HepG2 (cell line): Measurements from ENCODE around the gene BBIP1. TPM values are rescaled to one million over a fixed set of nuclear protein-coding genes. Genes with fewer than 3 reads are reported as not detected.

Experiments
- ATAC-seq: fragments of 200-7000 bp; cut with Tn5 transposase; 3 replicates; pipeline ENCODE4 v1.9.1; 2020; ENCODE audit warnings: mild to moderate bottlenecking, moderate library complexity
- BruUV-seq: library from RNA; stranded (reverse); fragments of 400-500 nt; replicated peaks from 2 replicates; lab custom pipeline; 2021; lab: Mats Ljungman, UMichigan
- CTCF ChIA-PET: fragments of 300-600 bp; formaldehyde crosslinking; extraction: SDS; loops from one replicate; lab custom pipeline; 2021; ENCODE audit warnings: low total read pairs, inconsistent platforms, low intra/inter-chr PET ratio; lab: Yijun Ruan, JAX
- POLR2A ChIA-PET: fragments of 350-600 bp; sonication (Branson Sonifier 250); formaldehyde crosslinking; loops from one replicate; lab custom pipeline; 2020; ENCODE audit warnings: antibody characterized with exemption, inconsistent platforms; lab: Yijun Ruan, JAX
- DNase-seq: peaks from one replicate; pipeline ENCODE4 v3.0.0-alpha.2; 2015; ENCODE audit warnings: low spot score
- FAIRE-seq: peaks from 3 replicates; lab custom pipeline; 2011; peaks lifted over from hg19 to GRCh38; lab: Jason Lieb, UNC
- H2AFZ ChIP-seq: one replicate; pipeline ENCODE4 v1.6.1; 2011; ENCODE audit warnings: low read length, inconsistent platforms
- H3K27ac ChIP-seq: fragments of 300-600 bp; 3 replicates; pipeline ENCODE4 v1.8.0; 2011; ENCODE audit warnings: mixed run types, mild to moderate bottlenecking, mixed read lengths, low read length, inconsistent platforms; ENCODE audit not compliant: insufficient read depth; ENCODE audit errors: extremely low read length
- H3K27me3 ChIP-seq, 2 experiments: fragments of 200-600 bp in 1 of 2; 2 replicates in 1 of 2; 3 replicates in 1 of 2; pipeline versions ENCODE4 v1.6.0 to v1.8.0; 2011; ENCODE audit warnings: low read length in 2 of 2, mild to moderate bottlenecking in 2 of 2, moderate library complexity in 2 of 2, inconsistent platforms in 1 of 2; ENCODE audit not compliant: insufficient read depth in 2 of 2, control insufficient read depth in 1 of 2
- H3K36me3 ChIP-seq, 2 experiments: fragments of 200-600 bp in 1 of 2; replicated peaks in 1 of 2; 2 replicates in 1 of 2; 3 replicates in 1 of 2; pipeline versions ENCODE4 v1.5.1 to v1.8.0; 2011; ENCODE audit warnings: low read length in 2 of 2, inconsistent platforms in 1 of 2; ENCODE audit not compliant: insufficient read depth in 2 of 2, control insufficient read depth in 1 of 2
- H3K4me1 ChIP-seq: 2 replicates; pipeline ENCODE4 v1.5.1; 2012; ENCODE audit warnings: low read length, inconsistent platforms; ENCODE audit not compliant: insufficient read depth
- H3K4me2 ChIP-seq: 2 replicates; pipeline ENCODE4 v1.6.0; 2011; ENCODE audit warnings: low read depth, low read length, inconsistent platforms
- H3K4me3 ChIP-seq, 3 experiments: fragments of 200-600 bp in 1 of 3; sonication (generic), shearing (Covaris generic) in 1 of 3; replicated peaks in 1 of 3; 2 replicates each; pipeline ENCODE4 v1.5.1; 2011 to 2016; ENCODE audit warnings: low read length in 3 of 3, inconsistent platforms in 2 of 3, low read depth in 2 of 3, mild to moderate bottlenecking in 2 of 3, control low read depth in 1 of 3, mixed read lengths in 1 of 3; ENCODE audit not compliant: insufficient read depth in 1 of 3
- H3K79me2 ChIP-seq: one replicate; pipeline ENCODE4 v1.6.1; 2011; ENCODE audit warnings: low read length, inconsistent platforms; ENCODE audit not compliant: insufficient read depth
- H3K9ac ChIP-seq: 2 replicates; pipeline ENCODE4 v1.6.0; 2011; ENCODE audit warnings: mild to moderate bottlenecking, low read depth, low read length, inconsistent platforms; ENCODE audit not compliant: insufficient read depth
- H3K9me3 ChIP-seq: 2 replicates; pipeline ENCODE4 v1.5.1; 2012; ENCODE audit warnings: mild to moderate bottlenecking, low read length
- H4K20me1 ChIP-seq: 2 replicates; pipeline ENCODE4 v1.6.0; 2011; ENCODE audit warnings: inconsistent platforms, mild to moderate bottlenecking, low read length, moderate library complexity; ENCODE audit not compliant: insufficient read depth
- ZBTB38 ChIP-seq: sonication (generic); formaldehyde crosslinking; IDR thresholded peaks from 2 replicates; pipeline ENCODE4 v1.5.1; 2020; ENCODE audit warnings: mild to moderate bottlenecking, missing genetic modification reagents
- ZC3H4 ChIP-seq: sonication (generic); formaldehyde crosslinking; IDR thresholded peaks from 2 replicates; pipeline ENCODE4 v1.4.0; 2020; ENCODE audit warnings: missing genetic modification reagents, borderline replicate concordance
- ZNF569 ChIP-seq: sonication (generic); formaldehyde crosslinking; IDR thresholded peaks from 2 replicates; pipeline ENCODE4 v1.5.0; 2020; ENCODE audit warnings: mild to moderate bottlenecking, missing genetic modification reagents, moderate library complexity, borderline replicate concordance
- whole genome bisulfite sequencing: methylation state at CpG from one replicate; pipeline ENCODE4 v1.1.6; 2017; ENCODE audit warnings: low lambda C conversion rate; 5-methylcytosine and 5-hydroxymethylcytosine counted together
- in situ Hi-C: cut with HindIII; loops from 2 replicates; pipeline ENCODE4 v1.10.0; 2017; ENCODE audit warnings: low pct_unique_long_range_greater_than_20kb; ENCODE audit not compliant: extremely low pct_ligation_motif_present
- intact Hi-C: fragments of 100-400 bp; cut with micrococcal nuclease; formaldehyde crosslinking; loops from one replicate; pipeline ENCODE4 v1.10.0; 2022; ENCODE audit not compliant: unreplicated experiment
- polyA plus RNA-seq, 8 experiments: library from polyadenylated mRNA; depleted of rRNA in 3 of 8; stranded (reverse) in 7 of 8; unstranded in 1 of 8; fragments of >200 nt; fragmentation: Illumina TruSeq in 4 of 8; extraction: Trizol in 4 of 8; gene quantifications; 2 replicates each; pipeline versions ENCODE4 v1.2.1 to v1.2.3, GENCODE V29; 2011 to 2016; ENCODE audit warnings: low read depth in 4 of 8, missing spikeins in 1 of 8, mixed read lengths in 1 of 8; ENCODE audit not compliant: insufficient read depth in 1 of 8
- total RNA-seq, 5 experiments: library from RNA; depleted of rRNA; stranded (reverse); fragments of >200 nt; fragmentation: Illumina TruSeq; extraction: Trizol; gene quantifications; 2 replicates each; pipeline ENCODE4 v1.2.3, GENCODE V29; 2016; ENCODE audit warnings: low read depth in 1 of 5
- TF ChIP-seq, protein P1 (sequence below): sonication (generic); formaldehyde crosslinking; IDR thresholded peaks from 2 replicates; pipeline ENCODE4 v1.4.0; 2020; ENCODE audit warnings: missing genetic modification reagents, borderline replicate concordance

The BBIP1 gene
- total and polyA plus RNA-seq, 2 of the 13 experiments (the other 11 are each of a cell fraction or from before 2014, with no cell fraction given): 18.3 to 24.1 TPM

- peak overlapping the region; percentile 92 for H3K27ac ChIP-seq
- in situ Hi-C loops: no loop called here
- FAIRE-seq: no peak
- H3K4me2 ChIP-seq: peak overlapping the region; percentile 87
- H4K20me1 ChIP-seq: peaks cover 6% of the 10 kb centered on the region; the same call in 1 of the 2 replicates
- H3K9me3 ChIP-seq: no peaks in the 10 kb centered on the region
- peaks cover 0 to under 1% of the 10 kb centered on the region in 2 experiments; a peak in 1 of 5 replicates for H3K36me3 ChIP-seq
- WGBS: 93% methylated on average over 13 of the region's 13 CpGs
- H3K4me3 ChIP-seq: peak overlapping the region in 2 of 3 experiments; percentile 13 to 60; a peak in 1 of 6 replicates
- H3K4me1 ChIP-seq: peaks cover 45% of the 10 kb centered on the region
- peak overlapping the region; percentile 64 for H3K9ac ChIP-seq
- intact Hi-C loops: loop anchor here (5.0 kb wide), 3 partner anchors 39 to 124 kb away; no protein-coding TSS in a partner anchor
- BruUV-seq: no TSS peak
- 0 out of 2 replicates have a peak, but pooled peaks have one; percentile 45 for TF ChIP-seq ZC3H4 (CRISPR knock-in tag)
- TF ChIP-seq ZBTB38 (CRISPR knock-in tag): peak; percentile 33; the same call in 1 of the 2 replicates
- TF ChIP-seq ZNF569 (CRISPR knock-in tag): no peak
- TF ChIP-seq, protein P1, sequence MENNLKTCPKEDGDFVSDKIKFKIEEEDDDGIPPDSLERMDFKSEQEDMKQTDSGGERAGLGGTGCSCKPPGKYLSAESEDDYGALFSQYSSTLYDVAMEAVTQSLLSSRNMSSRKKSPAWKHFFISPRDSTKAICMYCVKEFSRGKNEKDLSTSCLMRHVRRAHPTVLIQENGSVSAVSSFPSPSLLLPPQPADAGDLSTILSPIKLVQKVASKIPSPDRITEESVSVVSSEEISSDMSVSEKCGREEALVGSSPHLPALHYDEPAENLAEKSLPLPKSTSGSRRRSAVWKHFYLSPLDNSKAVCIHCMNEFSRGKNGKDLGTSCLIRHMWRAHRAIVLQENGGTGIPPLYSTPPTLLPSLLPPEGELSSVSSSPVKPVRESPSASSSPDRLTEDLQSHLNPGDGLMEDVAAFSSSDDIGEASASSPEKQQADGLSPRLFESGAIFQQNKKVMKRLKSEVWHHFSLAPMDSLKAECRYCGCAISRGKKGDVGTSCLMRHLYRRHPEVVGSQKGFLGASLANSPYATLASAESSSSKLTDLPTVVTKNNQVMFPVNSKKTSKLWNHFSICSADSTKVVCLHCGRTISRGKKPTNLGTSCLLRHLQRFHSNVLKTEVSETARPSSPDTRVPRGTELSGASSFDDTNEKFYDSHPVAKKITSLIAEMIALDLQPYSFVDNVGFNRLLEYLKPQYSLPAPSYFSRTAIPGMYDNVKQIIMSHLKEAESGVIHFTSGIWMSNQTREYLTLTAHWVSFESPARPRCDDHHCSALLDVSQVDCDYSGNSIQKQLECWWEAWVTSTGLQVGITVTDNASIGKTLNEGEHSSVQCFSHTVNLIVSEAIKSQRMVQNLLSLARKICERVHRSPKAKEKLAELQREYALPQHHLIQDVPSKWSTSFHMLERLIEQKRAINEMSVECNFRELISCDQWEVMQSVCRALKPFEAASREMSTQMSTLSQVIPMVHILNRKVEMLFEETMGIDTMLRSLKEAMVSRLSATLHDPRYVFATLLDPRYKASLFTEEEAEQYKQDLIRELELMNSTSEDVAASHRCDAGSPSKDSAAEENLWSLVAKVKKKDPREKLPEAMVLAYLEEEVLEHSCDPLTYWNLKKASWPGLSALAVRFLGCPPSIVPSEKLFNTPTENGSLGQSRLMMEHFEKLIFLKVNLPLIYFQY: 0 out of 2 replicates have a peak, but pooled peaks have one; percentile 27
- POLR2A ChIA-PET: interaction anchor here (0.8 to 1.3 kb wide), 10 partner anchors 11 to 863 kb away, joined by 3 to 53 read pairs (median 8); partner anchors contain the start of genes ADD3, BBIP1 and SHOC2
- ATAC-seq: no peak
- no peaks in the 10 kb centered on the region for H3K27me3 ChIP-seq
- H3K79me2 ChIP-seq: peaks cover 30% of the 10 kb centered on the region
- no peak for DNase-seq
- peak overlapping the region; percentile 79 for H2AFZ ChIP-seq
- CTCF ChIA-PET: no interaction called here
These were observed 48.1 kb downstream of the BBIP1 start for GRCh38 chr10:110870823-110871297.
